Dendritic cell treated with granulocyte-macrophage colony-stimulating factor and Interleukin-4, amounts not matched to agents 40 ng/mL and 50 ng/mL, for 4 days (primary cell): ENCODE measurements around the gene RTP2.

Experiments
- H3K27ac Mint-ChIP-seq: one replicate; pipeline ENCODE4 v1.8.0; 2022; ENCODE audit warnings: mild to moderate bottlenecking, mixed read lengths
- H3K27me3 Mint-ChIP-seq: one replicate; pipeline ENCODE4 v1.8.0; 2022; ENCODE audit warnings: mild to moderate bottlenecking, mixed read lengths
- H3K36me3 Mint-ChIP-seq: one replicate; pipeline ENCODE4 v1.8.0; 2022; ENCODE audit warnings: low read depth, mixed read lengths
- H3K4me1 Mint-ChIP-seq: one replicate; pipeline ENCODE4 v1.8.0; 2022; ENCODE audit warnings: low read depth, mixed read lengths
- H3K4me3 Mint-ChIP-seq: one replicate; pipeline ENCODE4 v1.8.0; 2022; ENCODE audit warnings: mild to moderate bottlenecking, moderate library complexity, mixed read lengths
- H3K9me3 Mint-ChIP-seq: one replicate; pipeline ENCODE4 v1.8.0; 2022; ENCODE audit warnings: mixed read lengths
- intact Hi-C: fragments of 100-400 bp; cut with micrococcal nuclease; formaldehyde crosslinking; loops from one replicate; pipeline ENCODE4 v1.15.0; 2022

RTP2 gene, protein sequence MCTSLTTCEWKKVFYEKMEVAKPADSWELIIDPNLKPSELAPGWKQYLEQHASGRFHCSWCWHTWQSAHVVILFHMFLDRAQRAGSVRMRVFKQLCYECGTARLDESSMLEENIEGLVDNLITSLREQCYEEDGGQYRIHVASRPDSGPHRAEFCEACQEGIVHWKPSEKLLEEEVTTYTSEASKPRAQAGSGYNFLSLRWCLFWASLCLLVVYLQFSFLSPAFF

DNA sequence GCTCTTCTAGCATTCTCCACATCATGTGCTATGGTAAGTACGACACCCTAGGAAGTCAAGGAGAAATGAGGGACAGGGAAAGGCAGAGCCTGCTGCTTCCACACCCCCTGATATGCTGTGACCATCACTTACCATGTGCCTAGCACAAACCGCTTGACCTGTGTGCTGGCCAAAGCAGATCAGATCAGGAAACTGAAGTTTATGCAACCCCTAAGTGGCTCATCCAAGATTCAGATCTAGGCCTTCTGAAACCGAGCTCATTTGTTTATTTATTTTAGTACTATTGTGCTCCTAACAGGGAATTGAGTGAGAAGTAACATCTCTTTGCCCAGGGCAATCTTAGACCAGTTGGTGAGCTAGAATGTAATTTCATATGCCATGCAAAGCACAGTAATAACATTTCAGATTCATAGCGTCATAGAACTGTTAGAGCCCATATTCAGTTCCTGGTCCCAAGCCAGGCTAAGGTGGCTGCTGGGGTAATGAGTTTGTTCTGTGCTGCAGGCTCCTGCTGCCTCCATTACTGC is at the start of gene RTP2:
TSS of gene RTP2 (minus strand) at position 51 of the 527 bp plus-strand sequence. CDS start 429 bp downstream, outside the sequence.
- H3K36me3 Mint-ChIP-seq = no peaks in the 10 kb centered on the region
- no peaks in the 10 kb centered on the region for H3K9me3 Mint-ChIP-seq
- intact Hi-C loops = no loop called here
- no peak within 1 kb of the TSS for H3K4me3 Mint-ChIP-seq
- H3K27ac Mint-ChIP-seq = peak within 1 kb of the TSS; percentile 32
- H3K4me1 Mint-ChIP-seq = peaks cover 8% of the 10 kb centered on the region
- peaks cover 5% of the 10 kb centered on the region for H3K27me3 Mint-ChIP-seq

DNA sequence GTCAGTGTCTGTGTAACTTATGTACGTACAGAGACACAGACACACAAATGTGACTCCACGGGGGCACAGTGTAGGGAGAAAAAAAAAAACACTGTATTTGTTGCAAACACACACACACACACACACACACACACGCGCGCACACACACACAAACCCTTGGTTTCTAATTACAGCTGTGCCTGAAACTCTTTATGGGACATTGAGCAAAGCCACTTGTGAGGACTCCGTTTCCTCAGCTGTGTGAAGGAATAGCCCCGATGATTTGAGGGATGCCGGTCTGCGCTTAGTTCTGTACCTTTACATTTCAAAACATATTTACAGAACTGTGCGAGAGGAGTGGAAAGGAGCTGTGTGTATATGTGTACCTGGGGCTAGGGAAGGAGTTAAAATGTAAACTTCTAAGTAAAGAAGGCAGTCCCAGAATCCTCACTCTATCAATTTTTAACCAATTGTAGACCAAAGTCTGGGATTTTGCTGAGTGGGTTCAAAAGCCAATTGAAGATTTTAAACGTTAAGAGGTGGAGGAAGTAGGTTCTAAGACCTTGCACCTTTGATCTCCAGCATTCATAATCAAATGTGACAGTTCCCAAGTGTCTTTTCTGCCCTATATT is 48.3 kb upstream of the RTP2 start:
- no peaks in the 10 kb centered on the region for H3K9me3 Mint-ChIP-seq
- peaks cover 25% of the 10 kb centered on the region for H3K36me3 Mint-ChIP-seq
- no peak overlapping the region for H3K4me3 Mint-ChIP-seq
- intact Hi-C loops = no loop called here
- H3K27me3 Mint-ChIP-seq = no peaks in the 10 kb centered on the region
- peak overlapping the region; percentile 80 for H3K27ac Mint-ChIP-seq
- peaks cover 47% of the 10 kb centered on the region for H3K4me1 Mint-ChIP-seq

DNA sequence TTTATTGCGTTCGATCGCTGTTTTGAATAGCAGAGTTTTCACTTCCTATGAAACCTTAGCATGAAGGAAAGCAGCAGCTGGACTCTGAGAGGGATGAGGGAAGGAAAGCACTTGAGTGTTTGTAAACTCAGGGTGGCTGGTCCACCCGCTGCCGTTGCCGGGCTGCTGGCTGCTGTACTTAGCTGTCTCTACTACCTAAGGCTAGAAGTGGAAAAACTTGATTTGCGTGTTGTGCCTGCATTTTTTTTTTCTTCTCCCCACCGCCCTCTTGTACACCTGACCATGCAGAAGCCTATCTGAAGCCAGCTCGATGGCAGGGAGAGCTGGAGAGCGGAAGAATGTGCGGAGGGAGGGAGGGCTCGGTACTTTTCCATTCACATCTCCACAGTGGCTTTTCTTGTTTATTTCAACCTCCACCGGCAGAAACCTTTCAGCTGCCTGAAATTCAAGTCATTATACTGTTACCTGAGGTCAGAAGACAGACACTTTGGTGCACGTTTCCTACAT is 47.7 kb upstream of the RTP2 start:
- intact Hi-C loops = no loop called here
- Mint-ChIP-seq H3K27me3 (no peaks in the 10 kb centered on the region), H3K36me3 (peaks cover 31% of the 10 kb centered on the region), H3K27ac (peak overlapping the region; percentile 80), H3K4me3 (peak overlapping the region; percentile 20), H3K9me3 (no peaks in the 10 kb centered on the region), H3K4me1 (peaks cover 47% of the 10 kb centered on the region)

DNA sequence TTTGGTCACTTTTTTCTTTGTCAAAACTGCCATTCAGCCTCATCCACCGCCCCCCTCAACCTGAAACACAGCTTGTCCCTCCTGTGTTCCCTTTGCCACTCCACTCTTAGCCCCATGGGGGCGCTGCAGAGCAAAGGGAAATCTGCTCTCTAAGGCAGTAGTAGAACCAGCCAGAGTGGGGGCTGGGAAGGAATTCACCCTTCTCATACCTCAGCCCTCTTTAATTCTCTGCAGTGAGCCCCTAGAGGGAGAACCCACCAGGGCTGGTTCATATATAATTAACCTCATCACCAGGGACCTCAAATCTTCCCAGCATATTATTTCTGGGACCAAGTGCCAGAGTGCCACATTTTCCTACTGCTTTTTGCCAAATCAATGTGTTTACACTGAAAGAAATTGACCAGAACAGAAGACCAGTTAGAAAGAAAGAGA is 45.7 kb upstream of the RTP2 start:
- H3K4me3 Mint-ChIP-seq = peak overlapping the region; percentile 54
- H3K36me3 Mint-ChIP-seq = peaks cover 49% of the 10 kb centered on the region
- no peaks in the 10 kb centered on the region for H3K9me3 Mint-ChIP-seq
- H3K27ac Mint-ChIP-seq = peak overlapping the region; percentile 100
- H3K27me3 Mint-ChIP-seq = no peaks in the 10 kb centered on the region
- intact Hi-C loops = loop anchor here (2.0 to 10.0 kb wide), 4 partner anchors 169 to 757 kb away; partner anchors contain the start of gene LPP
- H3K4me1 Mint-ChIP-seq = peaks cover 47% of the 10 kb centered on the region

DNA sequence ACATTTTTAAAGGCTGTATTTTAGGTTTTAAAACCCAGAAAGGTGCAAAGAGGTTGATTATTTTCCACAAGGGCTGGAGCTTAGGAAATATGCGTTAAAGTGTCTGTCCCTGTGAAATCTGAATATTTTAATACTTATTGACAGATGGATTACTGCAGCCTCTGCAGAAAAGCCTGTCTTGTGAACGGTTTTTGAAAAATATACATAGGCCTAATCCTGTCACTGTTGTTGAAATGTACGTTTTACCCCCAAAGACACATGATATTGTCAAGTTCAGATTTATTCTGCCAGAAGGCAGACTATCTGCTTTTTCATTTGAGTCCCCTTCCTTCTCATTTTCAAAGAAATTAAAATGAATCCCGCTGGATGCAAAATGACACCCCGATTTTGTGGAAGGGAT is 45.1 kb upstream of the RTP2 start:
- peaks cover 47% of the 10 kb centered on the region for H3K4me1 Mint-ChIP-seq
- peak overlapping the region; percentile 100 for H3K27ac Mint-ChIP-seq
- intact Hi-C loops = loop anchor here (2.0 to 10.0 kb wide), 4 partner anchors 170 to 757 kb away; no protein-coding TSS in a partner anchor
- H3K4me3 Mint-ChIP-seq = peak overlapping the region; percentile 87
- no peaks in the 10 kb centered on the region for H3K27me3 Mint-ChIP-seq
- peaks cover 53% of the 10 kb centered on the region for H3K36me3 Mint-ChIP-seq
- H3K9me3 Mint-ChIP-seq = no peaks in the 10 kb centered on the region

DNA sequence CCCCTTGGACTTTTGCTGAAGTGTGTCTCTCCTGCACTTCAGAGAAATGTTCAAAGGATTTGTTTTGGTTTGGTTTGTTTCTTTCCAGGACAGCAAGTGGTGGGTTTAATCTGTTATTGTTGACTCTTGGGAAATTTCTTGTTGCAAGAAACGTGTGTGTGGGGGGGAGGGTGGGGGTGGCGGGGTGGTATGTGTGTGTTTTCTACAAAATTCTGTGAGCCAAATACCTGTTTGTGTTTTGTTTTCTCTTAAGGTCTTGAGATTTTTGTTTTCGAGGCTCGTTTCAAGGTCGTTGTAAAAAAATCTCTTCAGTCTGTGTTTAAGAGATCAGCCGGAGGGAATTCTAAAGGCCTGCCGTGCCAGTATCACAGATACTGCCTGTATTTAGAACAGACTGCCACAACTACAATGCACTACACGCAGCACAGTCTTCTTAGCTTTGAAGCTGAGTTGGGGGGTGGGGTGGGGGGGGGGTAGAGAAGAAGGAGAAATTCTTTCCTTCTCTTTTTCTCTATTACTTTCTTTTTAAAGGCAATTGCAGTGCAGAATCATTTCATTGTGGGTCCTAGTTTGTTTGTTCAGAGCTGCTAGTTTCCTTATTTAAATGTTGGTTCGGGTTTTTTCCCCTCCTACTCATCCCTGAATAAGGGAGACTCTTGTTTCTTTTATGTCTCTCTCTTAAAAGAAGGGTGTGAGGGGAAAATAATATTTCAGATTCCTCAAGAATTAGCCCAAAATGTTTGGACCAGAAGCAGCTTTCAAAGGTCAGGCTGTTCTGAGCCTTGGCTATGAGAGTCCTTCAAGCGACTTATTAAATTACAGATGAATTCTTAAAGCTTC is 44.3 kb upstream of the RTP2 start:
- intact Hi-C loops = loop anchor here (2.0 to 10.0 kb wide), 4 partner anchors 171 to 758 kb away; no protein-coding TSS in a partner anchor
- H3K4me1 Mint-ChIP-seq = peaks cover 49% of the 10 kb centered on the region
- H3K36me3 Mint-ChIP-seq = peaks cover 55% of the 10 kb centered on the region
- no peaks in the 10 kb centered on the region for H3K9me3 Mint-ChIP-seq
- no peaks in the 10 kb centered on the region for H3K27me3 Mint-ChIP-seq
- H3K4me3 Mint-ChIP-seq = peak overlapping the region; percentile 87
- peak overlapping the region; percentile 100 for H3K27ac Mint-ChIP-seq

DNA sequence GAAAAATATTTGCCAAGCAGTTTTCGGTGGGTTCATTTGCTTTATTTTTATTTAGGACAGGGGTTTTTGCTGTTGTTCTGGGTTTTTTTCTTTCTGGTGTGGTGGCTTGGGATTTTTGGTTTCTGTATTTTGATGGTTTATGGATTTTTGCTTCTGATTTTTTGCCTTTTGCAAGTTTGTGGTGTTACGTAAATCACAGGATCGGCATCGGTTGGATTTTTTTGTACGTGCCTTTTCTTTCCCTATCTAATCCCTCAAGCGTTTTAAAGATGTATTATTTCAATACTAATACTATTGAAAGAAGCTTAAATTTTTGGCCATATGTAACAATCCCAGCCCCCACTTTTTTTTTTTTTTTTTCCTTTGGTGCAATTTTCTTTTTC is 43.7 kb upstream of the RTP2 start:
- intact Hi-C loops = loop anchor here (2.0 to 10.0 kb wide), 4 partner anchors 171 to 759 kb away; no protein-coding TSS in a partner anchor
- Mint-ChIP-seq H3K27ac (peak overlapping the region; percentile 100), H3K9me3 (no peaks in the 10 kb centered on the region), H3K4me1 (peaks cover 49% of the 10 kb centered on the region), H3K27me3 (no peaks in the 10 kb centered on the region), H3K4me3 (peak overlapping the region; percentile 87), H3K36me3 (peaks cover 59% of the 10 kb centered on the region)

DNA sequence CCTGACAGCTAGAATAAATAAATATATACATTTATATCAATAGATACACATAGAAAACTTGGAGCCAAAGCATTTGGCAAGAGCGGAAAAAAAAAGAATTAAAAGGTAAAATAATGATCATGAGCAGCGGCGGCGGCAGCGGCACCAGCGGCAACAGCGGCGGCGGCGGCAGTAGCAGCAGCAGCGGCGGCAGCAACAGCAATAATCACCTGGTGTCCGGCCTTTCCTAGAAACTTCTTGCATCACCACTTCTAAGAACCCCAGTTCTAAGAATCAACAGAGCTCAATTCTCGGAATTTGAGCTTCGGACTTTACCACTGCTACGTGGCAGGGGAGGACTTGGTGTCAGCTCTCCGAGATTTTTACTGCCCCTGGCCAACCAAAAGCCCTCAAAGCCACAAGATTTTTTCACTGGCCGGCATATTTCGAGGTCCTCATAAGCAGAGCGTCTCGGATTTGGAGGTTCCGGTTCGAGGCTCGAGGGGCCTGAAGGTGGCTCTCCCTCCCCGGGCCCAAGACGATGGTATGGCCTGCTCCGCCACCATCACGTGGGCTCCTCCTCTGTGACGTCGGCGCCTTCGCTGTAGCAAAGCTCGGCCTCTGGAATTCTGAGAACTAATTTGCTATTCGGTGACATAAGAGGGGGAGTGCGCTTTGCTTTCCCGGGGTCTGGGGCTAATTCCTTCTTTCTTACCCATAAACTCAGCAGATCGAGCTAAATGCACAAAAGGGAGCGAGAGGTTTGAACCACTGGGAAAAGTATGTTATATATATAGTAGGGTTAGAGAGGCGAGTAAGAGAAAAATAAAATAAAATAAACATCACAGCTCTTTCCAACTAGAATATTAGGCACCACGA is 43.1 kb upstream of the RTP2 start, which contains the start of gene BCL6:
TSS of gene BCL6 (minus strand) at position 268 of the 858 bp plus-strand sequence. CDS start 11,775 bp downstream, outside the sequence.
- Mint-ChIP-seq H3K27ac (peak within 1 kb of the TSS; percentile 100), H3K4me3 (peak within 1 kb of the TSS; percentile 87), H3K9me3 (no peaks in the 10 kb centered on the region), H3K27me3 (no peaks in the 10 kb centered on the region), H3K36me3 (peaks cover 58% of the 10 kb centered on the region), H3K4me1 (peaks cover 49% of the 10 kb centered on the region)
- intact Hi-C loops = loop anchor here (1.0 to 10.0 kb wide), 6 partner anchors 27 to 759 kb away; no protein-coding TSS in a partner anchor

DNA sequence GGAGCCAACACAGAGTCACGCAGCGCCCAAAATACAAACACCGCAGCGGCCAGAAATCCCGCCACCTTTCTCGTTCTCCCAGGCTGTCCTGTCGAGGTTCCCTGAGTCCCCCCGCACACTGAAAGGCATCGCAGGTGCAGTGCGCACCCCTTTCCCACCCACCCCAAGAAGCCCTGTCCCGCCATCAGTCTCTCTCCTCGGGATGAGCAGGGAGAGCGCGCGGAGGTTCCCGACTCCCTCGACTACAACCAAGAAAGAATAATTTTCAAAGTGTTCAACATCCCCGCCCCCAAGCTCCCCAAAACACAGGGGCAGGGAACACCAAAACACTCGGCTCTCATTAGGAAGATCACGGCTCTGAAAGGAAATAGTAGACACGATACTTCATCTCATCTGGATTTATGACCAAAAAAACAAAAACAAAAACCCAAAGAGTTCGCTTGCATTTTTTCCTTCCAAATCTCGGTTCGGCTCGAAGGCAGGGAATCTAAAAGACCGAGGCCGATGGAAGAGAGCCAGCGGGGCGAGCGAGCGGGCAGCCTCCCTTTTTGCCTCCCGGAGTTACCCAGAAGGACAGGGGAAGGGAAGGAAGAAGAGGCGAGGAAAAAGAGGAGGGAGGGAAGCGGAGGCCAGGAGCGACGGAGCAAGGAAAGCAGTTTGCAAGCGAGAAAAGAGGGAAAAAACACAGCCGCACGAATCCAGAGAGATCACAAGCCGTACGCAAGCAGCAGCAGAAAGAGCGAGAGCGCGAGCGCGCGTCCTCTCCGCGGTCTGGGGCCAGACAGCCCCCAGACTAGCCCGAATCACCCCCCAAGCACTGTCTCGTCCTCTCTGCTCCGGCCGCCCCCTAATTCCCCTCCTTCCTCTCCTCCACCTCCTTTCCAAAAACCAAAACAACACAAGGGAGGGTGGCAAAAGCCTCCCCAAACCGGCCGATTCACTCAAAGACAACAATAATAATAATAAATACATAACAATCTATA is 42.1 kb upstream of the RTP2 start:
- Mint-ChIP-seq H3K27ac (peak overlapping the region; percentile 100), H3K27me3 (no peaks in the 10 kb centered on the region), H3K36me3 (peaks cover 60% of the 10 kb centered on the region), H3K9me3 (no peaks in the 10 kb centered on the region), H3K4me1 (peaks cover 47% of the 10 kb centered on the region), H3K4me3 (peak overlapping the region; percentile 87)
- intact Hi-C loops = loop anchor here (1.0 to 10.0 kb wide), 10 partner anchors 28 to 1078 kb away; no protein-coding TSS in a partner anchor

DNA sequence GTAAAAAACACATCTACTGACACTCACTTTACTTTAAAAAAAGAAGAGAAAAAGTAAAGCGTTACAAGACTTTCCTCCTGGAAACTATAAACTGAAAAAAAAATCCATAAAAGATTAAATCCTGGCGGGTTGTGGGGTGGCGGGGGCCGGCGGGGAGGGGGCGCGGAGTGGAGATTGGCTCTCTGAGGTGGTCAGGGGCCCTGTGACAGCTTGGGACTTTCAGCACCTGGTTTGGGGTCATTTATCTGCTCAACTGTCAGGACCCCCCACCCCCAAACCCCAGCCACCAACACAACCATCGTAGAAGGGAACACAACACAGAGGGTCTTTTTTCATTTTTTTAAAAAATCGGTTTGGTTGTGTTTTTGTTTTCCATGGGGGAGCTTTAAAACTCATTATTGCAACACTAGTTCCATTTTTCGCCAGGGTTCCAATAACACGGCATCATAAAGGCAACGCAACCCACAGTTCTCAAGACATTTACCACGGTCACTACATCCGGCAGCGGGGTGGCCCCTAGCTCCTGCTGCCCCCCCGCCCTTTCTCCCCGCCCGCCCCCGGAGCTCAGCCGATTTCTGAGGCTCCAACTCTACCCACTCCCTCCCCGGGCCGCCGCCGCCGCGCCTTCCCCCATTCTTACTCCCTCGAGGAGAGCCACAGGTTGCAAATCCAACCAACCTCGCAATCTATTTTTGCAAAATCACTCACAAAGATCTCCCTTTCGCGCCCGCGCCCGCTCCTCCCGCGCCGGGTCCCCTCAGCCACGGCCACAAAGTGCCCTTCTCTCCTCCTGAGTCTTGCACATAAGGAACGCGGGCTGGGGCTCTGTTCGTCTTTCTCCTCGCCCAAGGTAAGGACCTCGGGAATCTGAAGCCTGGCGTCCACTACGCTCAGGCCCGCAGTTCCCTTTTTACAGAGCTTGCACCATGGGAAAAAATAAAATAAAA is 41.1 kb upstream of the RTP2 start:
- H3K36me3 Mint-ChIP-seq = peaks cover 70% of the 10 kb centered on the region
- peaks cover 51% of the 10 kb centered on the region for H3K4me1 Mint-ChIP-seq
- peak overlapping the region; percentile 87 for H3K4me3 Mint-ChIP-seq
- peak overlapping the region; percentile 100 for H3K27ac Mint-ChIP-seq
- no peaks in the 10 kb centered on the region for H3K27me3 Mint-ChIP-seq
- H3K9me3 Mint-ChIP-seq = no peaks in the 10 kb centered on the region
- intact Hi-C loops = loop anchor here (2.0 to 10.0 kb wide), 7 partner anchors 29 to 1079 kb away; no protein-coding TSS in a partner anchor
